ENCODE data around the gene GCSAM. TPM values are rescaled to one million over a fixed set of nuclear protein-coding genes. Genes with fewer than 3 reads are reported as not detected.
"Not testable (repeated sequence)": the region's sequence is repeated elsewhere in the genome, so short reads cannot be mapped to it uniquely, and the experiment has no call there.

Gene GCSAM
- total RNA-seq, 1 donor from 2014 or later = not detected

- no peak for DNase-seq (ENCODE audit: low spot score)
- intact Hi-C loops (cut with DNase I) = no loop called here
These were observed 49.8 kb downstream of the GCSAM start for GRCh38 chr3:112083239-112083638.

GRCh38 chr3:112078125-112079083 lies 54.6 kb downstream of the GCSAM start:
- intact Hi-C loops (cut with DNase I) = no loop called here
- no peak for DNase-seq (ENCODE audit: low spot score)

- intact Hi-C loops (cut with DNase I) = no loop called here
- no peak for DNase-seq (ENCODE audit: low spot score)
These were observed 58.2 kb downstream of the GCSAM start for GRCh38 chr3:112074616-112075497.

- no peak for DNase-seq (ENCODE audit: low spot score)
- intact Hi-C loops (cut with DNase I) = no loop called here
These were observed 59.0 kb downstream of the GCSAM start for GRCh38 chr3:112074006-112074405.

- intact Hi-C loops (cut with DNase I); DNase-seq (ENCODE audit: low spot score): not testable (repeated sequence)
These were observed 60.5 kb downstream of the GCSAM start for GRCh38 chr3:112072387-112073060.

Small RNA genes lying within 50 kb of the gene (microRNA-seq; reads per million reads assigned to microRNA genes)
- gene MIR567 = not detected

Other genes with a start within 250 kb of the GCSAM start
- gene ABHD10, start 154.2 kb downstream of the GCSAM start, total RNA-seq = 34.6 TPM
- 0.46 TPM for gene TAGLN3, start 134.3 kb downstream of the GCSAM start, total RNA-seq
- not detected for gene TMPRSS7, start 98.5 kb downstream of the GCSAM start, total RNA-seq
- 5.1 TPM for gene C3orf52, start 46.9 kb downstream of the GCSAM start, total RNA-seq
- 3.9 TPM for gene SLC9C1, start 161.0 kb upstream of the GCSAM start, total RNA-seq
- gene CD200, start 199.9 kb upstream of the GCSAM start, total RNA-seq = 1.4 TPM

All from cardiac septum (tissue), 1 donor.